MV-4-11 (cell line): Measurements from ENCODE around the gene RPL13.
A peak's percentile ranks its signal among the peaks of the same experiment; 100 is the strongest.

Experiments used
- DNase-seq: peaks from one replicate; lab custom pipeline; 2025; lab: John Stamatoyannopoulos, UW

RPL13 gene

GRCh38 chr16:89599451-89599858 is 39.0 kb downstream of the RPL13 start:
- DNase-seq, result no peak

DNA sequence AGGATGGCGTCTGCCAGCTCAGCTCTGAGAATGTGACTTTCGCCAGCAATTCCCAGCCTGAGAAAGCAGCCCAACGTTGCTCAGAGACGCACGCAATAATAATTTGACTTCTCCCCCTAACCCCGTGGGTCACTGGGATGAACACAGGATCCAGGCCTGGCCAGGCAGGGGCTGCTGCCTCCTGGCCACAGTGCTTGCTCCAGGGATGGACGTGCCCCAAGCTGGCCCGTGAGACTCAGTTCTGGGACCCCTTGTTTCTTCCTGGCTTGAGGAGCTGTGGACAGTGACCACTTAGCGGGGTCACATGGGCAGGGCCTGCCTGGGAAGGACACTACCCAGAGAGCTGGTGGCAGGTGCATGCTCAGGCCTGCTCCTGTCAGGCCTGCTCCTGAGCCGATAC is 39.4 kb downstream of the RPL13 start:
- DNase-seq, result no peak

- no peak for DNase-seq
Measured at GRCh38 chr16:89600427-89600826, 39.9 kb downstream of the RPL13 start.

DNA sequence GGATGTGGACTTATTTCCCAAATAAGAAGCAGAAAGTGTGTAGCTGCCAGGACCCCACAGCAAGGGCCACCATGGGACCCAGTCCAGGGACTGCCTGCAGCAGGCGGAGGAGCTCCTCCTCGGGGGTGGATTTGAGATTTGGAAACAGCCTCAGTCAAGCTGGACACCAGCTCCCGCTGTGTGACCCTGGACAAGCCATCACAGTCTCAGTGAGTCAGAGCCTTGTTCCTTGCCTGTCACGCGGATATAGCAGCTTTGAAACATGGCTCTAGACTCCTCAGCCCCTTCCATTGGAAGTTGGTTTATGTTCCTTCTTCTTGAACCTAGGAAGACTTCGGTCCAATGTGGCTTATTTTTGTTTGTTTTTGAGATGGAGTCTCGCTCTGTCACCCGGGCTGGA is 40.5 kb downstream of the RPL13 start:
- DNase-seq, result no peak

DNA sequence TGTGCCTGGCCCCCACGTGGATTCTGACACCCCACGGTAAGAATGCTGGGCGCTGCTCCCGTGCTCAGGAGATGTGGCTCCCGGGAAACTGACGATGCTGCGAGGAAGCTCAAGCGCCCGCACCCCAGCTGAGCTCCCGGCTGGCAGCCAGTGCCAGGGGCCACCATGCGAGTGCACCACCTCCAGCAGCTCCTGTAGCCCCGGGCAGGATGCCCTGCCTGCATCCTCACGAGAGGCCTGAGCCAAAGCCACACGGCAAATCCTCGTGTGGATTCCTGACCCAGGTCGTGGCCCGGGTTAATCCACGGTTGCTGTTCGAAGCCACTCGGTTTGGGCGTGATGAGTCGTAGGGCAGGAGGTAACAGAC is 41.4 kb downstream of the RPL13 start:
- DNase-seq, result no peak

- peak; percentile 57 for DNase-seq
Measured at GRCh38 chr16:89602273-89602951, 41.9 kb downstream of the RPL13 start.

GRCh38 chr16:89602952-89603590 is 42.6 kb downstream of the RPL13 start:
- no peak for DNase-seq

- DNase-seq, result no peak
Measured at GRCh38 chr16:89604764-89605163, 44.3 kb downstream of the RPL13 start.

DNA sequence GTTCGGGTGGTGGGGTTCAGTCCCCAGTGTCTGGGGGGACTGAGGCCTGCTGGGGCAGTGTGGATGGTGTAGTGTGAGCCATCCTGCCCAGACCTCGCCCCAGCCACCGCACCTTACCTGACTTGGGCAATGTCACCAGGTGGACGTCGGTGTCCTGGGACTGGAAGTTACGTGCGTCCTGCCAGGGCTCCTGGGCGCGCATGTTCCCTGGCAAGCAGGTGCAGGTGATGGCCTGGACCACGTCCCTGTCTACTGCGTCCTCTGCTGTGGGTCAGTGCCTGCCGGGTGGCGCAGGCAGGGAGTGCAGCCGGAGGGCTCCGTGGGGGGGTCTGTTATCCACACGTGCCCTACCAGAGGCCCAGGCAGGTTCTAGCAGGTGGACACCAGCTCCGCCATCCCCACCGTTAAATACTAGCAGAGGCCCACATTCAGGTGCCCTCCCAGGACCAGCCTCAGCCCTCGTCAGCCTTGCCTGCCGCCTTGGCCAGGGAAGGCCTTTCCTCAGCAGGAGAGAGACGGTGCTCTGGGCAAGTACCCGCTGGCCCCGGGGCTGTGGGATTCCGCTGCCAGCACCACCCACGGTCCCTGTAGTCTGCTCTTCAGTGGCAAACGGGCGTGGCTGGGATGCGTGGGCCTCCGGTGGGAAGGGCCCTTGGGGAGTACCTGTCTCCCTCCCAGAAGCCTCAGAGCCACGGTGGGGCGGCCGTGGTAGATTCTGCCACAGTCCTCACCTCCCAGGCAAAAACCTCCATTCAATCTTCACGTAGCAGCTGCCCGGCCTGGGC is 44.9 kb downstream of the RPL13 start:
- DNase-seq, result no peak

GRCh38 chr16:89606006-89606405 is 45.5 kb downstream of the RPL13 start:
- DNase-seq, result no peak

GRCh38 chr16:89607453-89607852 is 47.0 kb downstream of the RPL13 start:
- no peak for DNase-seq

GRCh38 chr16:89607937-89608740 is 47.7 kb downstream of the RPL13 start:
- DNase-seq, result no peak

DNA sequence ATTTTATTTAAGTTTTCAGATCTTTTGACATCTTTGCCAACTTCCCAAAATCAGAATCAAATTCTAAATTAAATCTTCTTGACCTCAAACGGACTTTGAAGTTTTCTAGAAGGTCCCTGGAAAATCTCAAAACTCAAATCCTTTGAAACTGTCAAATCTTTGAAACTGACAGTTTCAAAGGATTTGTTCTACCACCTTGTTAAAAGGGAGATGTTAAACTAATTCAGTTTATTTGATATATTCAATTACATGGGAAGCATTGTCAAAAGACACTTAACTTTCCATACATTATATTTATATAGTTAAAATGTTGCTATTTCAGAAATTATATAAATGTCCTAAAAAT is 49.6 kb downstream of the RPL13 start:
- DNase-seq, result no peak

GRCh38 chr16:89612415-89613166 is 52.1 kb downstream of the RPL13 start:
- no peak for DNase-seq

- peak; percentile 12 for DNase-seq
Measured at GRCh38 chr16:89613231-89613953, 52.9 kb downstream of the RPL13 start, which contains the start of gene DPEP1. Gene DPEP1, plus strand, starts transcription at chr16:89613642. Its CDS starts 16,769 bp downstream, at chr16:89630411.

GRCh38 chr16:89613954-89614459 is 53.5 kb downstream of the RPL13 start:
- DNase-seq, result no peak
